HG02943 (cell line): Measurements from ENCODE around the gene SEPTIN11.
"Not testable (repeated sequence)": the region's sequence is repeated elsewhere in the genome, so short reads cannot be mapped to it uniquely, and the experiment has no call there.

Source experiments
- ATAC-seq: cut with Tn5 transposase; IDR thresholded peaks from one replicate; pipeline ENCODE4 v1.9.1; 2021; ENCODE audit warnings: mild to moderate bottlenecking, low read depth, moderate library complexity; ENCODE audit not compliant: unreplicated experiment

SEPTIN11 gene

GRCh38 chr4:76951672-76952010 is 2.1 kb downstream of the SEPTIN11 start:
- ATAC-seq: no peak

GRCh38 chr4:76952071-76952470 is 2.5 kb downstream of the SEPTIN11 start:
- no peak for ATAC-seq

GRCh38 chr4:76952656-76953582 is 3.4 kb downstream of the SEPTIN11 start:
- ATAC-seq: no peak

- ATAC-seq: no peak
Measured at GRCh38 chr4:76953956-76954355, 4.4 kb downstream of the SEPTIN11 start.

- ATAC-seq: no peak
Measured at GRCh38 chr4:76954489-76954888, 4.9 kb downstream of the SEPTIN11 start.

GRCh38 chr4:76955182-76955581 is 5.6 kb downstream of the SEPTIN11 start:
- ATAC-seq: no peak

DNA sequence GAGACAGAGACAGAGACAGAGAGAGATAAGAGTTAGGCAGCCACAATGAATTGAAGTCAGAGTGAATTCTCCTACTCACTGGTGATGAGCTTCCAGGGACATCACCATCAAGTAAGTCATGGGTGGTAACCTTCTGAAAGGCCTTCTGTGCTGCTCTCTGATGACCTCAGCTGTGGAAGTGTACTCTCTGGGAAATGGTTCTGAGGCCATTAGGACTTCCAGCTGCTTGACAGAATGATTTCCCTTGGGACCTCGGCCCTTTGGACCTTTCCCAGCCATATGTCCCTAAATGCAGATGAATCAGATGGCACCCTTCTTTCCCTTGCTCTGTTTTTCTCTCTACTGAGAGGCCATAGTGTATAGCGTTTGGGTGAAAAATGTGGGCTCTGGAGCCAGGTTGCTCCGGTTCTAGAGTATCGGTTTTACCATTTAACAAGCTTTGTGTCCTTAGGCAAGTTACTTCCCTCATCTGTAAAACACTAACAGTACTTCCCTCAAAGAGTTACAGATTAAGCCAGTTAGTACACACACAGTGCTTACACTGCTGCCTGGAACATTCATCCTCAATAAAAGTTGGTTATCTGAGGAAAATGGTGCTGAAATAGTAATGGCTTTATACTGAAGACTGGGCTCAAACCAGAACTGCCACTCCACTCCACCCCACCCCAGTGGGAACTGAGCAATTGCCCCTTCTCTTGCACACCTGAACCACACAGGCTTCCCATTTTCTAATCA is 7.6 kb downstream of the SEPTIN11 start:
- ATAC-seq: no peak

- no peak for ATAC-seq
Measured at GRCh38 chr4:76958891-76959290, 9.3 kb downstream of the SEPTIN11 start.

- no peak for ATAC-seq
Measured at GRCh38 chr4:76960014-76960413, 10.5 kb downstream of the SEPTIN11 start.

DNA sequence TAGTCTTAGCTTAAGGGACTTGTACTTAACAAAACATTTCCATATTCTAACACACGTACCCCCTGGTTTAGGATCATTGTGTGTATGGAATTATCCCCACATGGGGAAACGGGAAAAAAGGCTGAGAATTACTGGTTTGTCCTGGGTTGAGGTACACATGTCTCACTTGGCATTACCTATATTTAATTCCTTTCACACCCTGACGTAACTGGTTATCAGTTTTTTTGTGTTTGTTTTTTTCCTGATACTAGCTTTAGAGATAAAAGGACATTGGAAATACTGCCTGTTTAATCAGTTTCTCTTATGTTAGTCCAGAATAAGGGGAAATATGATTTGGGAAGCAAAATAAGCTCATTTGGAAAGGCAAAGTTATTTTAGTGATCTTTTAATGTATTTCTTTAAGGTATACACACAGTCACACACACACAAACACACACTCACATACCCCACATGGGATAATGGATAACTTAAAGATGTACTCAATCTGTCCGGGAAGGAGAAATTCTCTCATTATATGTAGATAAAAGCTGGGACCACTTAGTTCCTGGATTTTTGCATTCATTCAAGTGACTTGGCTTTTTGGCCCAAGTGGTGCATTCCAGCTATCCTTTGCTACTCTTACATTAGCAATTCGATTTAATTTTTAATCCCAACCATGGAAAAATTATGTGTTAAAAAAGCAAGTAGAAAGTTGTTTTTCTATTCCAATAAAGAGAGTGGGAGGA is 13.0 kb downstream of the SEPTIN11 start:
- no peak for ATAC-seq

GRCh38 chr4:76963131-76963750 is 13.7 kb downstream of the SEPTIN11 start:
- no peak for ATAC-seq

- ATAC-seq: not testable (repeated sequence)
Measured at GRCh38 chr4:76963927-76964326, 14.4 kb downstream of the SEPTIN11 start.

DNA sequence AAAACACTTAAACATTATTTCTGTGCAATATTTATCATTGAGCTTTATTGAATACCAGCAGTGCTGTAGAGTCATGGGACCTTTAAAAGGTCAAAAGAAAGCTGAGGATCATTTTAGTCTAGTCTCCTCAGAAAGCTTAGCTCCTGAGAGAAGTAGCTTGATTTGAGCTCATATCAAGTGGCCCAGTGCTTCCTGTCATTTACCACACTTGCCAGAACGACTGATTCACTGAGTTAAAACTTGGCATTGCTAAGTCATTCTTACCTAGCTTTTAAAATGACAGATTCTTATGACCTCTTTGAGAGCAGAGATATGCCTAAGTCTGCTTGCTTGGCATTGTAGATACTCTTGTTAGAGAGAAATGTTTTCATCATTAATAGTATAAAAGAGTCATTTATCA is 15.2 kb downstream of the SEPTIN11 start:
- no peak for ATAC-seq

- no peak for ATAC-seq
Measured at GRCh38 chr4:76965866-76966579, 16.5 kb downstream of the SEPTIN11 start.

DNA sequence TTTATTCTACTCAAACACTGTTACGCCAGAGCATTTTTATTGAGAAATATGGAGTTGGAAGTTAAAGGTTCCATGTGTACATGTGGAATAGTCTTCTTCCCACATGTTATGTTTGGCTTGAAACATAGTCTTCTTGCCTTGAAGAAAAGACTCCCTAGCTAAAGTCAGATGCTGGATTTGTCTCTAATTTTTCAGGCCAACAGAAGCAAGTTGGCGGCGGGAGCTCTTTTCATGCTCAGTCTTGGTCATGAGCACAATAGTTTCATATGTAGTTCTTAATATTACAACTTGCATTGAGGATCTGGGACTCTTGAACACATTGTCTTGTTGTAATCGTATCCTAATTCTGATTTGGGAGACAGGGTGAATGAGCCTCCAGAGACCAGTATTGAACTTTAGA is 19.4 kb downstream of the SEPTIN11 start:
- ATAC-seq: no peak

- ATAC-seq: no peak
Measured at GRCh38 chr4:76969495-76969894, 19.9 kb downstream of the SEPTIN11 start.

GRCh38 chr4:76969941-76970529 is 20.5 kb downstream of the SEPTIN11 start:
- no peak for ATAC-seq

DNA sequence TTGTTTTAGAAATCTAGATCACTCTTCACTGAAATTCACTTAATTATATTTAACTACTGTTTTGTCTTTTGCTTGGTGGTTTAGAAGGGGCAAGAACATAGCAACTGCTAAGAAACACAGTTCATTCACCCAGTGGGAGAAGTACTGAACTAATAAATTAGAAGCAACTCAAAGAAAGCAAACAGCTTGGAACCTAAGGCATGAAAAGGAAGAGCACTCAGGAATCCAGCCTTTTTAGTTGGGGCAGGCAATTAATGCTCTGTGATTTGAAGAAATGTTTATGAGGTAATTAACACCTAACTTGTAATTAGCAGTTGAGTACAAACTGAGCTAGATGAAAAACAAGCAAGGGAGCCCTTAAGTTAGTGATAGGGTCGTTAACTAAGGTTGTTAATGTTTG is 22.8 kb downstream of the SEPTIN11 start:
- ATAC-seq: no peak

GRCh38 chr4:76974150-76974549 is 24.6 kb downstream of the SEPTIN11 start:
- no peak for ATAC-seq

DNA sequence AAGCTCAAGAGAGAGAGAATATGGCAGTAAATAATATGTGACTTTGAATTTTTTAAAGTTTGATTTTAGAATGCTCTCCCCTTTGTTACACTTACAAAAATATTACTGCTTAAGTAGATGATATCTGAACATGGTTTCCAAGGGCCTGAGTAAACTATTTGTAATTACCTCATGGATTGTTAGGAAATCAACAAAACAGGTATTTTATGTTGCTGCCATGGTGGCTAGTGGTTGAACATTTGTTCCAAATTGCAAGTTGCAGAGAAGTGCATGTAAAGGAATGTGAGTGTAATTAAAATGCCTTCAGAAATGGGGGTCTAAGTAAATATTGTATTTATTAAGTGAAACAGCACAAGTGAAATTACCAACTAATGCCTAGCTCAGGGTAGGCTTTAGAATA is 27.6 kb downstream of the SEPTIN11 start:
- ATAC-seq: no peak
